PC-3 (cell line): ENCODE data around the gene SLC45A2. TPM values are rescaled to one million over a fixed set of nuclear protein-coding genes. Genes with fewer than 3 reads are reported as not detected.

Experiments used
- ATAC-seq: fragments of 200-7000 bp; cut with Tn5 transposase; 2 replicates; pipeline ENCODE4 v1.9.1; 2020; ENCODE audit warnings: mild to moderate bottlenecking, moderate library complexity
- BruUV-seq: library from RNA; stranded (reverse); fragments of 400-500 nt; replicated peaks from 2 replicates; lab custom pipeline; 2021; lab: Mats Ljungman, UMichigan
- CTCF ChIA-PET: fragments of 300-600 bp; sonication (Branson Sonifier 250); formaldehyde crosslinking; loops from one replicate; lab custom pipeline; 2022; ENCODE audit warnings: antibody characterized with exemption; lab: Charles Lee
- POLR2A ChIA-PET: fragments of 300-600 bp; sonication (Branson Sonifier 250); formaldehyde crosslinking; loops from one replicate; lab custom pipeline; 2022; ENCODE audit warnings: antibody characterized with exemption; ENCODE audit not compliant: unreplicated experiment; lab: Charles Lee
- DNase-seq: peaks from one replicate; pipeline ENCODE4 v3.0.0-alpha.2; 2015
- H2AFZ ChIP-seq: fragments of 300-600 bp; sonication (generic); 2 replicates; pipeline ENCODE4 v1.6.0; 2016; ENCODE audit warnings: antibody characterized with exemption, low read length
- H3F3A ChIP-seq: fragments of 300-600 bp; sonication (generic); one replicate; pipeline ENCODE4 v1.6.0; 2017; ENCODE audit warnings: antibody characterized with exemption, low read length, control low read depth, mild to moderate bottlenecking; ENCODE audit not compliant: unreplicated experiment
- H3K27ac ChIP-seq: fragments of 300-600 bp; sonication (generic); 2 replicates; pipeline ENCODE4 v1.5.1; 2016; ENCODE audit warnings: mild to moderate bottlenecking, low read length
- H3K27me3 ChIP-seq: fragments of 300-600 bp; sonication (generic); 2 replicates; pipeline ENCODE4 v1.6.1; 2016; ENCODE audit warnings: low read length, mixed read lengths
- H3K36me3 ChIP-seq: fragments of 300-600 bp; sonication (generic); 2 replicates; pipeline ENCODE4 v1.6.1; 2016; ENCODE audit warnings: low read depth, mixed run types, low read length, mixed read lengths
- H3K4me1 ChIP-seq: fragments of 300-600 bp; sonication (generic); 2 replicates; pipeline ENCODE4 v1.5.1; 2016; ENCODE audit warnings: low read length; ENCODE audit not compliant: insufficient read depth
- H3K4me2 ChIP-seq: fragments of 300-600 bp; sonication (generic); 2 replicates; pipeline ENCODE4 v1.6.0; 2016; ENCODE audit warnings: low read length
- H3K4me3 ChIP-seq: fragments of 300-600 bp; sonication (generic); 2 replicates; pipeline ENCODE4 v1.5.1; 2016; ENCODE audit warnings: mild to moderate bottlenecking, low read length, mixed read lengths
- H3K79me2 ChIP-seq: fragments of 300-600 bp; sonication (generic); 2 replicates; pipeline ENCODE4 v1.6.1; 2017; ENCODE audit warnings: low read length, mixed read lengths
- H3K9ac ChIP-seq: fragments of 300-600 bp; sonication (generic); 2 replicates; pipeline ENCODE4 v1.6.0; 2016; ENCODE audit warnings: mild to moderate bottlenecking, low read length
- H3K9me2 ChIP-seq: fragments of 300-600 bp; sonication (generic); replicated peaks from 2 replicates; pipeline ENCODE4 v1.6.1; 2016; ENCODE audit warnings: mixed run types, low read length, mixed read lengths
- H3K9me3 ChIP-seq: fragments of 300-600 bp; sonication (generic); 2 replicates; pipeline ENCODE4 v1.6.1; 2016; ENCODE audit warnings: low read length, mixed read lengths
- H4K20me1 ChIP-seq: fragments of 300-600 bp; sonication (generic); 2 replicates; pipeline ENCODE4 v1.6.1; 2016; ENCODE audit warnings: low read length, mixed read lengths
- EZH2 ChIP-seq: fragments of 300-600 bp; sonication (generic); IDR thresholded peaks from one replicate; pipeline ENCODE4 v1.6.1; 2017; ENCODE audit warnings: antibody characterized with exemption, mild to moderate bottlenecking, low read length; ENCODE audit not compliant: unreplicated experiment
- EZH2phosphoT487 ChIP-seq: fragments of 300-600 bp; sonication (generic); IDR thresholded peaks from 2 replicates; pipeline ENCODE4 v1.6.1; 2018; ENCODE audit warnings: mild to moderate bottlenecking, antibody characterized with exemption, low read length, borderline replicate concordance
- intact Hi-C: fragments of 100-400 bp; cut with micrococcal nuclease; formaldehyde crosslinking; loops from 2 replicates; pipeline ENCODE4 v1.9.0; 2023
- total RNA-seq: library from RNA; depleted of rRNA; stranded (reverse); fragments of >200 nt; gene quantifications from 2 replicates; pipeline ENCODE4 v1.2.3, GENCODE V29; 2014
- TF ChIP-seq, protein P1 (sequence below): fragments of 300-600 bp; sonication (generic); conservative IDR thresholded peaks from 2 replicates; pipeline ENCODE4 v1.5.1; 2017; ENCODE audit warnings: antibody characterized with exemption, low read depth, mild to moderate bottlenecking, low read length

SLC45A2 gene
- total RNA-seq, 1 experiment from 2014 or later: not detected

DNA sequence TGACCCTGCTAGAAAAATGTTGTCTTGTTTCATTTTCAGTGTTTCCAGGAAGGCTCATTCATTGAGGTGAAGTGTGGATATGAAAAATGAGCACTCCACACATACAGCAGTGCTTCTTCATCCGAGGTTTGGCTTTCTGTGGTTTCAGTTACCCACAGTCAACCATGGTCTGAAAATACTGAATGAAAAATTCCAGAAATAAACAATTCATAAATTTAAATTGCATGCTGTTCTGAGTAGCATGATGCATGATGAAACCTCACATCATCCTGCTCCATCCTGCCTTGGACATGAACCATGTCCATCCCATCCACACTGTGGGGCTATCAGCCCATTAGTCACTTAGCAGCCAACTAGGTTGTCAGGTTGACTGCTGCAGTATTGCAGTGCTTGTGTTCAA lies 10.4 kb upstream of the SLC45A2 start:
- TF ChIP-seq EZH2phosphoT487: no peak
- TF ChIP-seq, protein P1, sequence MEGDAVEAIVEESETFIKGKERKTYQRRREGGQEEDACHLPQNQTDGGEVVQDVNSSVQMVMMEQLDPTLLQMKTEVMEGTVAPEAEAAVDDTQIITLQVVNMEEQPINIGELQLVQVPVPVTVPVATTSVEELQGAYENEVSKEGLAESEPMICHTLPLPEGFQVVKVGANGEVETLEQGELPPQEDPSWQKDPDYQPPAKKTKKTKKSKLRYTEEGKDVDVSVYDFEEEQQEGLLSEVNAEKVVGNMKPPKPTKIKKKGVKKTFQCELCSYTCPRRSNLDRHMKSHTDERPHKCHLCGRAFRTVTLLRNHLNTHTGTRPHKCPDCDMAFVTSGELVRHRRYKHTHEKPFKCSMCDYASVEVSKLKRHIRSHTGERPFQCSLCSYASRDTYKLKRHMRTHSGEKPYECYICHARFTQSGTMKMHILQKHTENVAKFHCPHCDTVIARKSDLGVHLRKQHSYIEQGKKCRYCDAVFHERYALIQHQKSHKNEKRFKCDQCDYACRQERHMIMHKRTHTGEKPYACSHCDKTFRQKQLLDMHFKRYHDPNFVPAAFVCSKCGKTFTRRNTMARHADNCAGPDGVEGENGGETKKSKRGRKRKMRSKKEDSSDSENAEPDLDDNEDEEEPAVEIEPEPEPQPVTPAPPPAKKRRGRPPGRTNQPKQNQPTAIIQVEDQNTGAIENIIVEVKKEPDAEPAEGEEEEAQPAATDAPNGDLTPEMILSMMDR: peak; percentile 31
- ChIA-PET CTCF (no interaction called here), POLR2A (no interaction called here)
- Histone ChIP-seq H3K27ac (no peak overlapping the region), H3F3A (no peaks in the 10 kb centered on the region), H3K4me3 (no peak overlapping the region), H2AFZ (no peak overlapping the region), H3K4me2 (no peak overlapping the region), H3K4me1 (peaks cover 5% of the 10 kb centered on the region), H3K36me3 (no peaks in the 10 kb centered on the region), H4K20me1 (no peaks in the 10 kb centered on the region), H3K27me3 (no peaks in the 10 kb centered on the region), H3K9ac (no peak overlapping the region), H3K9me2 (no peaks in the 10 kb centered on the region), H3K9me3 (no peaks in the 10 kb centered on the region), H3K79me2 (no peaks in the 10 kb centered on the region)
- no TSS peak for BruUV-seq
- intact Hi-C loops: no loop called here
- DNase-seq: peak; percentile 36
- ATAC-seq: peak; percentile 81

DNA sequence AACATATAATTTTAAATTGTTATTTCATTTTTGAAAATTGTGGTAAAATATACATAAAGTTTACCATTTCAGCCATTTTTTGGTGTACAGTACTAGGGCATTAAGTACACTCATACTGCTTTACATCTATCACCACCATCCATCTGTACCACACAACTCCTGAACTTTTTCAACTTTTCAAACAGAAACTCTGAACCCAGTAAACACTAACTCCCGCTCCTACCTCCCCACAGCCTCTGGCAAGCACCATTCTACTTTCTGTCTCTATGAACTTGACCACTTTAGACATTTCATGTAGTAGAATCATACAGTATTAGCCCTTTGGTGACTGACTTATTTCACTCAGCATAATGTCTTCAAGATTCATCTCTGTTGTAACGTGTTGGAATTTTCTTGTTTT lies 8.4 kb upstream of the SLC45A2 start:
- Histone ChIP-seq H3K9me2 (no peaks in the 10 kb centered on the region), H3K4me2 (no peak overlapping the region), H3K9me3 (no peaks in the 10 kb centered on the region), H3K27ac (no peak overlapping the region), H3K4me3 (no peak overlapping the region), H3K36me3 (peaks cover 11% of the 10 kb centered on the region), H3K4me1 (peaks cover 5% of the 10 kb centered on the region), H3F3A (no peaks in the 10 kb centered on the region), H3K9ac (no peak overlapping the region), H3K79me2 (no peaks in the 10 kb centered on the region), H2AFZ (no peak overlapping the region), H3K27me3 (no peaks in the 10 kb centered on the region), H4K20me1 (no peaks in the 10 kb centered on the region)
- ChIA-PET CTCF (no interaction called here), POLR2A (no interaction called here)
- no TSS peak for BruUV-seq
- intact Hi-C loops: no loop called here
- no peak for DNase-seq
- no peak for ATAC-seq
- TF ChIP-seq, protein P1: no peak
- TF ChIP-seq EZH2 (no peak), EZH2phosphoT487 (no peak)

DNA sequence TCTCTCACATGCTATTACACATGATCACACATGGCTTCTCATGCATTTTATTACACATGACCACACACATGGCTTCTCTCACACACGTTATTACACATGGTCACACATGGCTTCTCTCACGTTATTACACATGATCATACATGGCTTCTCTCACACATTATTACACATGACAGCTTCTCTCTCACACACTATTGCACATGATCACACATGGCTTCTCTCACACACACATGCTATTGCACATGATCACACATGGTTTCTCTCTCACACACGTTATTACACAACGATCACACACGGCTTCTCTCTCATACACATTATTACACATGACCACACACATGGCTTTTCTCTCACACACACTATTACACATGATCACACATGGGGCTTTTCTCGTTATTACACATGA lies 954 bp upstream of the SLC45A2 start:
- Histone ChIP-seq H4K20me1 (no peaks in the 10 kb centered on the region), H3F3A (no peaks in the 10 kb centered on the region), H3K4me1 (no peaks in the 10 kb centered on the region), H3K9me3 (no peaks in the 10 kb centered on the region), H3K27ac (no peak overlapping the region), H3K27me3 (no peaks in the 10 kb centered on the region), H3K9me2 (no peaks in the 10 kb centered on the region), H3K9ac (no peak overlapping the region), H3K4me2 (no peak overlapping the region), H3K4me3 (no peak overlapping the region), H3K36me3 (peaks cover 18% of the 10 kb centered on the region), H3K79me2 (no peaks in the 10 kb centered on the region), H2AFZ (no peak overlapping the region)
- POLR2A ChIA-PET: no interaction called here
- DNase-seq (no peak), ATAC-seq (no peak)
- BruUV-seq: no TSS peak
- CTCF ChIA-PET: no interaction called here
- TF ChIP-seq EZH2 (no peak), EZH2phosphoT487 (no peak)
- TF ChIP-seq, protein P1: no peak
- intact Hi-C loops: no loop called here
